ENCODE data around the gene LMOD3.
A peak's percentile ranks its signal among the peaks of the same experiment; 100 is the strongest.

Gene LMOD3

DNA sequence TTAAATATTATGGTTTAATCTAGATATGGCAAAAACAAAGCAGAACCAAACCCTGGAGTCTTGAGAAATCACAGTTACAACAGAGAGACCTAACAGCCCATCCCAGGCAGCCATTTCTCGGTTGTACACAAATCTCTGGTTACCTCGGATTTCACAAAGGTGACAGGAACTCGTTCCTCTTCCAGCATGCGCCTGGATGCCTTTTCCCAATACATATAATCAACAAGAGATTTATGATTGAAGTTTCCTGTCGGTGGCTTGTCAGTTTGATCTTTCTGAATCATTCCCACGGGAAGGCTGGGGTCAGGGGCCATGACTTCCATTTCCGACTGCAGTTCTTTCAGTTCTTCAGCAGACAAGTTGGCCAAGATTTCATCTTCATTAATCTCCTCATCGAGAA is 445 bp downstream of the LMOD3 start:
- DNase-seq (ENCODE audit: low read depth in 2 of 2): no peak

DNA sequence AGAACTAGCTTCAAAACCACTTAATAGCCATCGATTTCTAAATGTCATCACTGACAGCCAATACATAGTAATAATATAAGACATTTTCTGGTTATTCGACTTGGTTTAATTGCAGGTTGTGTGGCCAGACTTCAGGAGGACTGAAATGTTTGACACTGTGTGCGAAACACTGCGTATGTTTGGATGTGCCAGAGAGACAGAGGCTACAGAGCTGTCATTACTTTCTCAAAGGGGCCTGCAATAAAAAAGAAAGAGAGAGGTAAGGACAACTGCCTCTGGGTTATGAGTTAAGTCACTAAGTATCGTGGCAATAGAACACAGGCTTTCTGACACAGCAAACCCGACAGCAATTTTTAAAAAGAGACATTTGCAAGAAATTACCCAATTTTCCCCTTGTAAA is 882 bp downstream of the LMOD3 start:
- no peak for DNase-seq (ENCODE audit: low read depth in 2 of 2)

DNA sequence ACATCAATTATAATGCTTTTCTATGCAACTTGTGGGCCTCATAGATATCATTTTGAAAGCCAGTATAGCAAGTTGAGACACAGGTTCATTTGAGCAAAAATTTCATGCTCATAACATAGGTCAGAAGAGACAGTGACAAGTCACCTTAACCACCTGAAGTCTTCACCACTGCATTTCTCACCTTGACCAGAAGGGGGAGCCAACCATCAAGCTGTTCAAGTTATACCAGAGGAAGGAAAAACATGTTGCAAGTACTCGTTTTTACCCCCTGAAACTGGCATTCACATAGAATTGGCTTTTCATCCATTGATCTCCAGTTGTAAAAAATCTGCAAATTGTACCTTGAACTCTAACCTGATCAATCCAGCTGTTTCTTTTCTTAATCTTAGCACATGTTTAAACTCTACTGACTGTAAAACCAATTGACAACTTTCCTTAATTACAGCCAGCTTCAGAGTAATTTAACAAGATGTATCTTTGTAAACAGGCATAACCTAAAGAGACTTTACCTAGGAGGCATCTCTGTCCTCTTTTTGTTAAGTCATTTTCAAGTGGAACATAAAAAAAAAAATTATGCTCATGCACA is 1.4 kb downstream of the LMOD3 start:
- peak; percentile 63 to 81 for DNase-seq (ENCODE audit: low read depth in 2 of 2)

DNA sequence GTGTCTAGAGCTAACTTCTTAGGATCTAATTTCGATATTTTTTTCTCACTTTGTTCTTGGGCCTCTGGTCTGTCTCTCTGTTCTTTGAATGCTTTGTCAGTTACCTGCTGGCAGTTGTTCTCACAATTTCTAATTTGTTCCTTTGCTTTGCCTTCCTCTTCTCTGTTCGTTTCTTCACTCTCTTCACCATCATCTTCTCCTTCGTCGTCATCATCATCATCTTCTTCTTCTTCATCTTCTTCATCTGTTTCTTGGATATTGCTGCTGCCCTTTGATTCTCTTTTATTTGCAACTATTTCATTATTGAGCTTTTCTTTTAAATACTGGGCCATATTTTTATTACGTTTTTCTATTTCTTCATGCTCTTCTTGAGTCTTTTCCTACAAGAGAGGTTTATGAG is 2.7 kb downstream of the LMOD3 start:
- no peak for DNase-seq (ENCODE audit: low read depth in 2 of 2)

DNA sequence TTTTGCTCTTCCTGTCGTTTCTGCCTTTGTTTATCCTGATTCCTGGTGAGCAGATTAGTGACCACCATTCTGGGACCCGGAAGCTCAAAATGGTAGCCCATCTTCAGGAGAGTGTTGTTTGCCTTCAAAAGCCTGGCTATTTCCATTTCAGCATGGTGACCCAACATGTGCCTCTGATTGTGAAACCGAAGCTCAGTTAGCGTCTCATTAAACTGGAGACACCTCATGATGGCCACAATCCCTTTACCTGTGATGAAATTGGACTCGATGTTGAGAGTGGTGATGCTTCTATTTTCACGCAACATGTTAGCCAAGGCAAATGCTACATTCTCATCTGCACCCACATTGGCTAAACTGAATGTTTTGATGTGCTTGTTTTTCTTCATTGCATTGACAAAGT is 3.3 kb downstream of the LMOD3 start:
- DNase-seq (ENCODE audit: low read depth in 2 of 2): no peak

DNA sequence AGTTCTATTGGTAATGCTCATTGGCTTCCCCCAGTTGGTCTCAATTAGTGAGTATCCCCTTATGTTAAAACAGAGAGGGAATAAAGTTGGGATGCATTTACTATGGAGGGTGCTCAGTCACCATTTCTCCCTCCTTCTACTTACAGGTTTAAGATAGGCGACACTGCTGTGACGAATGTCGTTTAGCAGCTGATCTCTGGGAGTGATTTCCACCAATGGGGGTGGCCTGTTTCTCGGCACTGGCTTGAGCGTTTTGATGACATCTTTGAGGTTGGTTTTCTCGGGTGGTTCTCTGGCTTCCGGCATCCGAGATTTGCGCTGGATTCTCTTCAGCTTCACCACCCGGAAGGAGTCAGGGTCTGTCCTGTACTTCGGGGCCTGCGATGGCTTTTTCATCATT is 3.8 kb downstream of the LMOD3 start:
- no peak for DNase-seq (ENCODE audit: low read depth in 2 of 2)

DNA sequence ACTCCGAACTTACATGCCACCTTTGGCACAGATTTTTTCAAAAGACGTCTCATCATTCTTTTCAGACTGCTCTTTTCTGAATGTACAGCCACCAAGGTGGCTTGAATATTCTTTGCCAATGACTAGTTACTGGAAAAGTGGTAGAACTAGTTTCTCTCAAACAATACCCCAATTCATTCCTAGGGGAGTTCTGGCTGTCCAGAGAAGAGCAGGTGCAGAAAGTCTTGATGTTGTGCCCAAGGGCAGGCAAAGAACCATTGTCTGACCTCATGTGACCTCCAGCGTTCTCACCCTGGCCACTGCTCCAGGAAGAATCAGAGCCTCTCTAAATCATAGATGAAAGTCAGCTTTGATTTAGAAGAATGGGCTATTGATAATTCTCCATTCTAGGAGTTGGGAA is 5.5 kb downstream of the LMOD3 start:
- DNase-seq (ENCODE audit: low read depth in 2 of 2): no peak

DNA sequence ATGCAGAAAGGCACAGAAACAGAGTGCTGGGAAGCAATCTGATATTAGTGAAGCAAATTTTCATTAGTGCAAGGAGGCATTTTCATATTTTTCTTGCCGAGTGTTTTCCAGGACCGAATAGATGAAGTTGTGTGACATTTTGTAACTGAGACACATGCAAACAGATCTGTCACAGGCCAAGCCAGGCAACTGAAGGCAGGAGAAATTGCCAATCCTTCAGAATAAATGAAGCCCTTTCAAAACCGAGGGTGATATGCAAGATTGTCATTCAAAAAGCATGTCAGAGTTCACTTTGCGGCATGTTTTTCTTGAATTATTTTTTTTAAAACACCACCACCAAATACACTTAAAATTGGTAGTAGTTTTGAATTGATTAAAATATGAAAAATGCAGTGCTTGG is 6.2 kb downstream of the LMOD3 start:
- DNase-seq (ENCODE audit: low read depth in 2 of 2): no peak

DNA sequence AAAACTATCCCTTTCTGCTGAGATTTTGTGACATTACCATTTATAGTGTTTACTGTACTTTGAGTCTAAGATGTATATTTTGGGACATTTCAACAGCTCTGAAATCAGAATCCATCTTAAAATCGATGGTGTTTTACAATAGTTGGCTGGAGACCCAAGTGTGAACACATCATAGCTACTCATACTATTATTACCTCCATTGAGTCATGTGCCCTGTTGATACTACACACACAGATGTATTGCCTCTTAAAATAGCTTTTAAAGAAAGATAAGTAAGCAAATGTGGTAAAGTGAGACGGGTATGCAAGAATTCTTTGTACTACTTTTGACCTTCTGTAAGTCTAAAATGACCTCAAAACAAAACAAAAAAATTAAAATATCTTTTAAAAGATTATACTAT is 6.7 kb downstream of the LMOD3 start:
- DNase-seq (ENCODE audit: low read depth in 2 of 2): no peak

DNA sequence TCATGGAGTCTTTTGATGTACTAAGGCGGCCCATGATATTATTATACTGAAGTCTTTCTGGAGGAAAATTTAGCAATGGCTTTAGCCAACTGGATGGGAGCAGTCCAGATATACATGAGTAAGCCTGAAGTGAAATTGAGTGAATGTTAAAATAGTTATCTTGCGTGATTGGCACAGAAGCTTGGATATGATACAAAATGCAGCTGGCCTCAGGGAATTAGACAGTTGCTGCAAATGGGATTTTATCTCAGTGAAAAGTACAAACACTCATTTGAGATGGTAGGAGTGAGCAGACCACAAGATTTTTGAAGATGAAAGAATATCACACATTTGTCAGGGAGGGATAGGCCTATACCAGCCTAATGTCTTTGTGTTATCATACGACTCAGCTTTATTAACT is 8.9 kb downstream of the LMOD3 start:
- DNase-seq (ENCODE audit: low read depth in 2 of 2): no peak

DNA sequence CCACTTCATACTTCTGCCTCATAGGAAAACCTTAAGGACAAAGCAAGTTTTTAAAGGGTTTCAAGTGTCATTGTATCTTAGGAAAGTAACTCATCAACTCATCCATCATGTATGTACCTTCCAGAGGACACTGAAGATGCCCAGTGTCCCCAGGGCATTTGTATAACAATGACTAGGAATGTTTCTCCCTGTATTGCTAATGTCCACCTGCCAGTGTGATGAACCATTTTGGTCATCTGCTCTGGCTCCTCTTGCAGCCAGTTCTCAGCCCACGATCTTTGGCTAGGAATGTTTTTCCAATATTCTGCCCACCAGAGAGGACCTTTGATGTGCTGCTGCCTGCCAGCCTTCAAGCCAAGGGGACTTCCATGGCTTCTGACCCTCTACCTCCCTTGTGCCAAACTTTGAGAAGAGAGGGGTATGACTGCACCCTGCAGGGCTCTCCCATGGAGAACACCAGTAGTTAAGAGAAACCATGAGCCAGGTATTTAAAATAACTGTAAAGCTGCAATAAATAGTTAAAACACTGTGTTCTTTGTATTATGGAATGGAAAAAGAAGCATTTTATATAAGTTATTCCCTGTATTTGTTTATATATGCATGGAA is 11.4 kb downstream of the LMOD3 start:
- no peak for DNase-seq (ENCODE audit: low read depth in 2 of 2)

DNA sequence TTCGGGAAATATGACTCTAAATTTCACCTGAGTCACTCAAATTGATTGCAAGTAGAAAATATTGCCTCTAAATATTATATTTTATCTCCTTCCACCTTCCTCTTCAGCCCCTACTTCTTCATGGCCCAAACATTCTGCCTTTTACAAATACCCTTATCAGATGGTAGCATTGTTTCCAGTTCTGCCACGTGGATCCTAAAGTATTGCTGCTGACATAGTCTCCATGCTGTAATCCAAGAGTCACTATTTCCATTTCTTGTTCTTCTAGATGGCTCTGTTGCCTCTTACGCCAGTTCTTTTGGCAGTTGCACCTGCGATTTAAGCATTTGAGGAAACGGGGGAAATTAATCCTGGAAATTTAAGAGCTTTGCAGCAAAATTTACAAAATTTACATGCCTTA is 13.6 kb downstream of the LMOD3 start:
- no peak for DNase-seq (ENCODE audit: low read depth in 2 of 2)

DNA sequence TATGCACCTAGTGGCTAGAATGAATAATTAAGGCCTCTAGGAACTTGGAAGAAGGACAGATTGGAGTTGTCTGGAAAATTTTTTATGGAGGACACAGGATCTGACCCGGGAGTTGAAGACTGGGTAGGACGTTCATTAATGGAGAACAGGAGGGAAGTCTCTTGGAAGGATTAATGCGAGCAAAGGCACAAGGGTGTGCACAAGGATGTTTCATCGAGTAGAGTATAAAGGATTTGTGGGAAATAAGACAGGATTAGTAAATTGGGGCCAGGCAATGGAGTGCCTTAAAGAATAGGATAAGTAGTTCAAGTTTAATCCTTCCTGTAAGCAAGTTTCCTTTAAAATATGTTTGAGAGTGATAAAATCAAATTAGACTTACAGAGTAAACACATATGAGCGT is 14.6 kb downstream of the LMOD3 start:
- DNase-seq (ENCODE audit: low read depth in 2 of 2): no peak

DNA sequence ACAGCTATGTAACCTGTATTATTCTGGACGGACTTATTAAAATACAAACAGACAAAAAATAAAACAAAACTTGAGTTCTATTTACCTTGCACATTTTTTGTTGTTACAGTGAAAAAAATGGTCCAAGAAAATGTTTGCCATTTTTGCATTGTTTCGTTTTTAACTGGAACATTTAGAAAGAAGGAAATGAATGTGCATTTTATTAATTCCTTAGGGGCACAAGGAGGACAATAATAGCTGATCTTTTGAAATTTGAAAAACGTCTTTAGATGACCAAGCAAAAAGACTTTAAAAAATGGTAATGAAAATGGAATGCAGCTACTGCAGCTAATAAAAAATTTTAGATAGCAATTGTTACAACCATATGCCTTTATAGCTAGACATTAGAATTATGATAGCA is 17.1 kb downstream of the LMOD3 start:
- no peak for DNase-seq (ENCODE audit: low read depth in 2 of 2)

DNA sequence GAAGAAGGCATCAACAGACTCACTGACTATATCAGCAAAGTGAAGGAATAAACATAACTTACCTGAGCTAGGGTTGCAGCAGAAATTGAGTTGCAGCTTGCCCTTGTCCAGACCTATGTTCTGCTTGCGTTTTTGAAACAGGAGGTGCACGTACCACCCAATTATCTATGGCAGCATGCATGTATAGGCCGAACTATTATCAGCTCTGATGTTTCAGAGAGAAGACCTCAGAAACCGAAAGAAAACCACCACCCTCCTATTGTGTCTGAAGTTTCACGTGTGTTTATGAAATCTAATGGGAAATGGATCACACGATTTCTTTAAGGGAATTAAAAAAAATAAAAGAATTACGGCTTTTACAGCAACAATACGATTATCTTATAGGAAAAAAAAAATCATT is 17.8 kb downstream of the LMOD3 start:
- DNase-seq (ENCODE audit: low read depth in 2 of 2): no peak

DNA sequence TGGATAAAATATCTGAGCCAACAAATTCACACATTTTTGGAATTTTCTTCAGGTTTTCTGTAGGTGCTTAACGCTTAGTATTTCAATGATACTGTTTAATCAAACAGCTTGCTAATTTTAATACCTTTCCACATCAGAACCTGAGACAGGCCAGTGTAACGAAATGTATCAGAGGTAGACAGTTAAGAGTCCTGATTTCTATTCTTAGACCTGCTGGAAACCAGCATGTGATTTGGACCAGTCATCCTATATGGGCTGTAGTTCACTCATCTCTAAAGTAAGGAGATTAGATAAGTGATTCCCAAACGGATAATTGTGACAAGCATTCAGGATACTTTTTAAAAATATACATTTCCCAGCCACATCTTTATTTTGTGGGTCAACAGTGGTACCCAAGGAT is 19.3 kb downstream of the LMOD3 start:
- DNase-seq (ENCODE audit: low read depth in 2 of 2): no peak

DNA sequence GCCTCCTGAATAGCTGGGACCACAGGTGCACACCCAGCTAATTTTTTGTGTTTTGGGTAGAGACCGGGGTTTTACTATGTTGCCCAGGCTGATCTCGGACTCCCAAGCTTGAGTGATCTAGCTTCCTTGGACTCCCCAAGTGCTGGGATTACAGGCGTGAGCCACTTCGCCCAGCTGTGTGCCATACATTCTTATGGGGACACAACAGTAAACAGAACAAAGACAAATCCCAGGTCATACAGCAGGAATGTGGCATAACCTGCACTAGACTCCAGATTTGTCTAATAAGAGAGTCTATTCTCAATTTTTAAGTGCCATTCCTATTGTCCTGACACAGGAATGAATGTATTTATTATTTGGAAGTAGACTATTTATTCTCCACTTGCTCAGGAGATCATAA is 20.0 kb downstream of the LMOD3 start:
- DNase-seq (ENCODE audit: low read depth in 2 of 2): no peak

DNA sequence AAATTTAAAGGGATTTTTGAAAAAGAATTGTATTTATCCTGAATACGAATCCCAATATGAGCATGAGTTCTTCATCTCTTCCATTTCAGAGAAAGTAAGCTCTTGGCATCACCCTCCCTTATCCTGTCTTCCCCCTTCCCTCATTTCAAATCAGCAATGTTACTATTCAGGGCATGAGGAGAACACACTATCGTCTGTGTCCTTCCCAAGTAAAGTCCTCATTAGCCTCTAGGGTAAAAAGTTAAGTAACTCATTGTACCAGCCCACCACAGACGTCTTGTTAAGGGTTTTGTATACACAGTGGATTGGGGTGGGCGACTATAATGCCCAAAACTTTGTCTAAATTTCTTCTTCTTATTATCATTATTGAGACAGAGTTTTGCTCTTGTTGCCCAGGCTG is 22.8 kb downstream of the LMOD3 start:
- no peak for DNase-seq (ENCODE audit: low read depth in 2 of 2)

DNA sequence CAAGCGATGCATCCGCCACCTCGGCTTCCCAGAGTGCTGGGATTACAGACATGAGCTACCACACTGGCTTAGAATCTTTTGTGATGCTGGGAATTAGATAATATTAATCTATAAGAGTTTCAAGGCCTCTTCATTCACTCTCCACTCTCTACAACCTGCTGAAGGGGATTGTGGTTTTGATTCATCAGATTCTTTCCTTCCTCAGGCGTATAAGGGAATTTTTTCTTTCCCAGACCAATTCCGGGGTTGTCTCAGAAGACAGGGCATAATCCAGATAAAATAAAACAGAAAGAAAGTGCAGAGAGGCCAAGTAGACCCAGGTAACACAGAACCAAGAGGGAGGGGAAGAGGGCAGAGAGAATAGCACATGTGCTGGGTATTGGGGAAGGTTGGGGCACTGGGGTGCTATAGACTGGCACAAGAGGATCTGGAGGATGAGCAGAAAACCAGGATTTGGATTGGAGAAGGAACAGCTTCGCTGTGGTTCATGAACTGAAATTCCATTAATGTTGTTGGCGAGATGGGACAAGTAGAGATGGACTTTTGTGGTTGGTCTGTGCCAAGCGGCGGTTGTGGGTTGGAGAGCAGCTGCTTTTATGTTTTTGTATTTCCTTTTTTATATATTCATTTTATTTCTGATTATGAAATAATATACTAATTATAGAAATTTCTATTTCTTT is 24.8 kb downstream of the LMOD3 start:
- DNase-seq (ENCODE audit: low read depth in 2 of 2): no peak

DNA sequence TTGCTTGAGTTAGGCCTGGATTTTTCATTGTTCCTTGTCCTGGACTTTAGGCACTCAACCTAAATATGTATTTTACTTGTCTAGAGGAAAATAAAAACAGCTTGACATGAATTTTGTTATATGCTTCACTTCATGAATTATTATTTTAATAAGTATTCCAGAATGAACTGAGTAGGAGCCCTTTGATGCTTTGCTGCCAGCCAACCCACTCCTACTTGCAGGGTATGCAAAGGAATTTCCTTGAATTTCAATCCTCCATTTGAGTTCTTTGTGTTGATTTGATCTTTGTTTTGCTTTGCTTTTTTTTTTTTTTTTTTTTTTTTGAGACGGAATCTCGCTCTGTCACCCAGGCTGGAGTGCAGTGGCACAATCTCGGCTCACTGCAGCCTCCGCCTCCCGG is 26.1 kb downstream of the LMOD3 start:
- DNase-seq (ENCODE audit: low read depth in 2 of 2): no peak

DNA sequence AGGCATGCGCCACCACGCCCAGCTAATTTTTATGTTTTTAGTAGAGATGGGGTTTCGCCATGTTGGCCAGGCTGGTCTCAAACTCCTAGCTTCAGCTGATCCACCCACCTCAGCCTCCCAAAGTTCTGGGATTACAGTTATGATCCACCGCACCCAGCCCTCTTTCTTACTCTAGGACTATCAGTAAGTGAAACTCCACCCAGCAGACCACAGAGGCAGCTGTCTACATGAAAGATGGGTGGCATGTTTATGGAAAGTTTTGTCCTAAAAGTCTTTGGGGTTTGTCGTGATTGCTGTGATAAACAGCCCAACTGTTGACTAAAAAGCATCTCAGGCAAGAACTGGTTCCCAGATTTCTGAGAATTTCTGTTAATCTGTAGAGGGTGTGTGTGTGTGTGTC is 26.8 kb downstream of the LMOD3 start:
- peak in 1 of 2 experiments; percentile 18 for DNase-seq (ENCODE audit: low read depth in 2 of 2)

DNA sequence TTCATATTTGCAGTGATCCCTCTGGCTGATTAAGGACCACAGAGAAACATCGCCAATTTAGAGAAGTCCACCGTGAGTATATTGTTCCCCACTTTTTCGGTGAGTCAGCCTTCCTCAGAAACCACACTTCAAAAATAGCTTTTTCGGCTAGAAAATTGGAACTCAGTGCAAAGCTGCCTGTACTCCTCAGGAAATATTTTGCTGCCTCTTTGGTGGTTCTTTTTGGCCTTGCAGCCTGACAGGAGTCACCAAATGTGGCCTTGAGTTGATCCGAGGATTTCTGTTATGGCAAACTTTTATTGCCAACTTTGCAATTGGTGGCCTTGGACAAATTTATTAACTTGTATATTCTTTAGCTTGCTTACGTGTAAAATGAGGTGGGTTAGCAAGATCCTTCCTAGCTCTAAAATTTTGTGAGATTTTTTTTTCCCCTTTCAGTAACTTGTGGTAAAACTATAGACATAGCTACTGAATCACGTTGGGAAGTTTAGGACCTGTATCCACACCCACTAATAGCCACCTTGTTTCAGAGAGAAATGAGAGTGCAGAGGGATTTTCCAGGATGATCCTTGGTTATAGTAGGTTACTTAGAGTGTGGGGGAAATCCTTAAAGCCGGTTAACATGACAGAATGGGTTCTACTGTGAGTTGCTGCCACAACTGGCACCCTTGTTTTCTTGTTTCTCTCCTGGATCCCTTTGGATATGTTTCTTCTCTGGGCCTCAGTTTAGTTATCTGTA is 27.8 kb downstream of the LMOD3 start:
- no peak for DNase-seq (ENCODE audit: low read depth in 2 of 2)

DNA sequence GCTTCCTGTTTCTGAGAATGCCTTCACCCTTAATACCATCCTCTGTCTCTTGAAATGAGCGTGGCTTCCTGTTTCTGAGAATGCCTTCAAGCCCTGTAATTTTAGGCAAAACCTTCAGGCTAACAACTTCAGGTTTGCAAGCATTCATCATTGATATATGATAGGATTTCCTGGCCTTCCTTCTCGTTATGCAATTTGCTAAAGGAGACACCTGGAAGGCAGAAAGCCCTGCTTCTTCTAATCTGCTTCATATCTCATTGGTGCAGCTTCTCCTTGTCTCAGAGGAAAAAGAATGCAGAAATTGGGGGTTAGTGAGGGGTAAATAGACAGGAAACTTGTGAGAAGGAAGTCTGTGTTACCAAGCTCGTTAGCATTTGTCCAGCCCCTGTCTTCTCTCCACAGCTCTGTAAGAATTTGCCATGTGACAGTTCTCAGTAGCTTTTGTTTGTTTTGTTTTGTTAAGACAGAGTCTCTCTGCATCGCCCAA is 30.3 kb downstream of the LMOD3 start:
- no peak for DNase-seq (ENCODE audit: low read depth in 2 of 2)
